A549 (cell line): ENCODE results near the gene PRRG3.

Experiments used
- BHLHE40 ChIP-seq: IDR thresholded peaks from 2 replicates; pipeline ENCODE4 v1.6.1; 2012; ENCODE audit warnings: low read depth, low read length, inconsistent platforms
- KDM1A ChIP-seq: fragments of 200-600 bp; sonication (generic); IDR thresholded peaks from 2 replicates; pipeline ENCODE4 v1.6.1; 2016; ENCODE audit warnings: low read depth, mild to moderate bottlenecking
- MAX ChIP-seq: IDR thresholded peaks from 2 replicates; pipeline ENCODE4 v1.6.1; 2012
- MYC ChIP-seq: IDR thresholded peaks from 2 replicates; pipeline ENCODE4 v1.6.1; 2012; ENCODE audit warnings: mild to moderate bottlenecking, inconsistent platforms, low read length, improper control_type of control experiment, borderline replicate concordance
- PHF8 ChIP-seq: fragments of 200-600 bp; sonication (generic); IDR thresholded peaks from 2 replicates; pipeline ENCODE4 v1.6.1; 2016; ENCODE audit warnings: low read depth, mild to moderate bottlenecking, antibody characterized with exemption, moderate library complexity, borderline replicate concordance

GRCh38 chrX:151736685-151737084 lies 41.4 kb downstream of the PRRG3 start:
- TF ChIP-seq PHF8 = no peak
- no peak for TF ChIP-seq MYC
- no peak for TF ChIP-seq MAX
- TF ChIP-seq BHLHE40 = no peak
- TF ChIP-seq KDM1A = no peak
